Stimulated activated CD4-positive, alpha-beta T cell treated with anti-CD3 and anti-CD28 coated beads, Interleukin-4, amount 100 ng/mL, for 48 hours (primary cell): ENCODE results near the gene GTF2F2.

Source experiments
- DNase-seq, 2 donors: peaks; one replicate each; pipeline ENCODE4 v3.0.0-alpha.2; 2020; ENCODE audit warnings: low read depth in 2 of 2

The GTF2F2 gene

DNA sequence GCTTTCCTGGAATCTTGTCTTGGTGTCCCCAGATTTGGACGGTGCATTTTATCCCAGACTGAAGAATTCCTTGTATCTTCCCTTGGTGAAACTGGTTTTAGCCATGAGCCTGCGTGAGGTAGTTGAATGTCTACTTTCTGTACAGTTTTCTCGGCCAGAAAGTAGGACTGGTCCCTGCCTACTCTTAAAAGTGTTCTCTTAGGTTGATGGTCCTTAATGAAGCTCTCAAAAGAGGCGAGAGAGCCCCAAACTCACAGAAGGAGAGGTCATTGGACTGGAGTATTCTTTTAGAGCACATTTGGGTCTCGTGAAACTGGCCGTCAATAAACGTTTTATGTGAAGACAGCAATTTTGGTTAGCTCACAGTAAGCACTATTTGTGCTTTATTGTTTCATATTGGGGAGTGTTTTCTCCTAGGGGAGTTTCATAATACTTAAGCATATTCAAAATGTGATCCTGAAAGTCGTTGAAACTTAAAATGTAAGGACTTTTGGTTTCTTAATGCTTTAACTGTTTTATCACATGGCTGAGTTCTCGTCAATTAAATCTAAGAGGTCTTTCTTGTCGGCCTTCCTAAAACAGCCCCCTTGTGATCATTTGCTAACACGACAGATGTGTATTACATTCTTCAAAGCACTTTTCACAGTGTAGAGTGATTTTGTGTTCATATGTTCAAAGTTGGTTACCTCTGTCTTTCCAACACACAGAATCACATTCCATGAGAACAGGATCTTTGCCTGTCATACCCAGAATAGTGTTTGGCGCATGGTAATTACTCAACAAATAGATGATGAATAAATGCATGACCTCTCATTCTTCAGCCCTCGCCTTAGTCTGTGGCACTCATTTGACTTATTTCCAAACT, 889 bp downstream of the GTF2F2 start:
- DNase-seq: no peak

DNA sequence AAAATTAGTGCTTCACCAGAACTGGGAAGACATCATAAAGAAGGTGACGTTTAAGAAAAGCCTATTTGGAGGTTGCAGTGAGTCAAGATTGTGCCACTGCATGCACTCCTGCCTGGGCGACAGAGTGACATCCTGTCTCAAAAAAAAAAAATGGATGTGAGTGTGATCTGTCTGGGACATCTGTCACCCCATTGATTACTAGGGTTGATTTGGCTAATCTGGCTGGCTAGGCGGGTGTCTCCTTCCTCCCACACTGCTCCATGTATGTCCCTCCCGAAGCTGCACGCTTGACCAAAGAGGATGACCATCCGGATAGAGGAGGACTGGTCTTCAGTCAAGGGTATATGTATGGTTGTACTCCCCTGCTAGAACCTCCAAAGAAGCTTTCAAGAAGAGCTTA, 2.6 kb downstream of the GTF2F2 start:
- DNase-seq: no peak

- no peak for DNase-seq
Observed at GRCh38 chr13:45132369-45133064, 12.2 kb downstream of the GTF2F2 start.

- no peak for DNase-seq
Observed at GRCh38 chr13:45133396-45134118, 13.2 kb downstream of the GTF2F2 start.

DNA sequence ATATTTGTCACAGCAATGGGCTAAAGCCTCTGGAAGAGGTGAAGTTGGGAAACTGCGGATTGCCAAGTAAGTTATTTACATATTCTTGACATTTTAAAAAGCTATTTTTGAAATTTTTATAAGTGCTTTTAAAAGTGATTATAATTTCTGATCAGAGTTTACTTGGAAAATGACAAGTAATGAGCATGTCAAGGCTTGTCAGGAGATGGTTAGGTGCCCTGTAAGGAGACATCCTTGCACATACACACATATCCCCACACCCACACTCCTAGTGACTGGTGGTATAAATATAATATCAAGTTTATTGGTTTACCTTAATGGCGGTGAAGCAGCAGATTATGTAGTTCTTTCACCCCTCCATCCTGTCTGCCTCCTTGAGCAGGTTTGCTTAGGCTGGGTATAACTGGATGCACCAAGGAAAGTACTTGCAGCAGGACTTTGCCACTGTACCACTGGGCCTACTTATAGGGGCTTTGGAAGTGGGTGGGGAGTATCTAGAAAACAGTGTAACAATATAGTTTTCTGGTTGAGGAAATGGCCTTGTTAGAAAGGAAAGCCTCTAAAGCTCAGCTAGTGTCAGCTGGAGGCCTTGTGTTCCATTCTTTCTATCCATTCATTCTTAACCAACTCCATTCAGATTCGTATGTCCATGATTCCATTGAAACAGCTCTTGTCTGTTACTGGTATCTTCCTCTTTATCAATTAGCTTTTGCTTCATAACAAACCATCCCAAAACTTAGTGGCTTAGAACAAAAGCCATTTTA, 16.6 kb downstream of the GTF2F2 start:
- DNase-seq: no peak

DNA sequence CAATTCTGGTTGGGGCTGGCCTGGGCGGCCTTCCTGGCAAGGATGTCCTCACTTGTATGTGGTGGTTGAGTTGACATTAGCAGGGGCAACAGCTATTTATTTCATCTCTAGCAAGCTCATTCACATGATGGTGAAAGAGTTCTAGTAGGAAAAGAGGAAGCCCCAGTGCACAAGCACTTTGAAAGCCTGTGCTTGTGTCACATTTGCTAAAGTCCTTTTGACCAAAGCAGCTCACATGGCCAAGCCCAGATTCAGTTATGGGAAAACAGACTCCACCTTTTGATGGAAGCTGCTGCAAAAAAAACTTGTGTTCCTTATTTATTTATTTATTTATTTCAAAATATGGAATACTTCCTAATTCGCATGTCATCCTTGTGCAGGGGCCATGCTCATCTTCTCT, 17.2 kb downstream of the GTF2F2 start:
- no peak for DNase-seq

- DNase-seq: no peak
Observed at GRCh38 chr13:45138282-45138681, 18.0 kb downstream of the GTF2F2 start.

GRCh38 chr13:45141369-45141768, 21.1 kb downstream of the GTF2F2 start:
- no peak for DNase-seq

DNA sequence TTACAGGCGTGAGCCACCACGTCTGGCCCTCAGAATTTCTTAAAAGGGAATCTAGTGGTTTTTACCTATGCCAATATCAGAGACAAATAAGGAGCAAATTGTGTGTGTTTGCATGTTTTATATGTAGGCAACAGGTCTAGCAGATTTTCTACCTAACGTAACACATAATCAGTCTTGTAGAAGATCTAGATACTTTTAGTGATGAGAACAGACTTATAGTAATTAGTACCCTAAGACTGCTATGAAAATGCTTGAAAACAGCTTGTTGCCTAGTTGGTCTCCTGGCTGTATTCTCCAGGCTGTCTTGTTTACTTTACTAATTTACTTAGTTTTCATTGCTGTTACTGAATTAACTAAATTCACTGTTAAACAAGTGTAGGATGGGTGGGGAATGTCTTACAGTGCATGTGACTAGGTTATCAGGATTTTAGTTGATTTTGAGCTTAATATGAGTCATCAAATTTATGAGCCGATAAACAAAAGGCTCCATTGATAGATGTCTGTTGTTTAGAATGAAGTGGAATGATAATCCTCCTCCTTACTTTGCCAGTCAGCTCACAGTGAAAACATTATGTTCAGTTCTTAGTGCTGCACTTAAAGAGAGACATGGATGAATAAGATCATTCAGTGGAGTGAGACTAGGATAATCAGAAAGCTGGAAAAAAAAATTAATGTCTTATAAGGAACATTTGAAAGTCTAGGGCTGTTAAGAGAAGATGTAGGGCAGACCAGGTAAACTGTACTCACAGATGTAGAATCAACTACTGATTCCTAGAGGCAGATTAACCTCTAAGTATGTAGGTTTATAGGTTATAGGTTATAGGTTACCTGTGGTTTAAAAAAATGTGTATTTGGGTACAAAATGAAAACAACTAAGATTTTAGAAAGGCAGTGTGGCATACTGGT, 22.4 kb downstream of the GTF2F2 start:
- DNase-seq: no peak

- DNase-seq: no peak
Observed at GRCh38 chr13:45143346-45143751, 23.0 kb downstream of the GTF2F2 start.

GRCh38 chr13:45149964-45150363, 29.7 kb downstream of the GTF2F2 start:
- no peak for DNase-seq

DNA sequence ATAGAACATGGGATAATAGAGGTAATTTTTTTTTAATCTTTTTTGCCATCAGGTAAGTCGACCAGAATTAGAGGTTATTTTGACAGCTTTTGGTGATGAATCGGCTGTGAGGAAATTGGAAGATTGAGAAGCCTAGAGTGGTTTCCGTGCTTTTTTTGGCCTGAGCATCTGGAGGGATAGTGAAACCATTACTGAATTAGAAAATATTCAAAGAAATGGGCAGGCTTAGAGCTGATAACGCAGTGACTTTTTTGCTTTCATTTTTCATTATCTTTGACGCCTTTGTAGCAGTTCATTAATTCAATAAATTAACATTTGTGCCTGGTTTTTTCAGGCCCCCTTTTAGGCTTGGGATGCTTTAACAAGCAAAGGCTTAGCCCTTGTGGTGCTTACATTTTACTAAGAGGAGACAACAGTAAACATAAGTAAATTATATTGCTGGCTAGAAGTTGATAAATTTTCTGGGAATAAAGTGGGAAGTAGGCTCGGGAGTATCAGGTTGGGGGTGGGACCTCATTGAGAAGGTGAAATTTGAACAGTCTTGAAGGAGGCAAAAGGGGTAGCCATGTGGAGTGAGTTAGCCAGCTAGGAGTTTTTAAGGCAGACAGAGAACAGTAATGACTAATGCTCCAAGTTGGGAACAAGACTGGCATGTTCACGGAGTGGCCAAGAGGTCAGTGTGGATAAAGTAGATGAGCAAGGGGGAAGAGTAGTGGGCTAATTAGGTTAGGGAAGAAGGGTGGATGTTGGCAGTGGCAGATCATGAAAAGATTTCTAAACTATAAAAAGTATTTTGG, 36.5 kb downstream of the GTF2F2 start:
- no peak for DNase-seq

DNA sequence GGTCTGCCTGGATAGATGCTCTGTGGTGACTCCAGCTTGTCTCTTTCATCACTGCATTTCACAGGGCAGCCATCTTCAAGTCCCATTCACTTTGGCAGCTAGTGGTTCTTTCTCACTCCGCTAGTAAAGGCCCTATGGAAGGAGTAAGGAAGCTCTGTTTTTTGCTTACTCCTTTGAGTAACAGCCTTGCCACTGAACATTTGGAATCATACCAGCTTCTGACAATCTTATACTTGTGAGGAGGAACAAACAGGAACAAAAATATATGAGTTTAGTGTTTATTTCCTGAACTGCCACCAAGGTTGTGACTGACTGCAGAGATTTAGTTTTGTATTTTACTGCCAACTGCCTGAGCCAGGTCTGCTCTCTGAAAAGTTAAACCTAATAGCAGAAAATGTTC, 41.9 kb downstream of the GTF2F2 start:
- DNase-seq: no peak

- no peak for DNase-seq
Observed at GRCh38 chr13:45162821-45163220, 42.5 kb downstream of the GTF2F2 start.

- DNase-seq: no peak
Observed at GRCh38 chr13:45166858-45167257, 46.5 kb downstream of the GTF2F2 start.

GRCh38 chr13:45167611-45168554, 47.6 kb downstream of the GTF2F2 start:
- no peak for DNase-seq

GRCh38 chr13:45168555-45168930, 48.2 kb downstream of the GTF2F2 start:
- no peak for DNase-seq

- no peak for DNase-seq
Observed at GRCh38 chr13:45174478-45174877, 54.2 kb downstream of the GTF2F2 start.
